Measurements from ENCODE around the gene CSPG5.

The CSPG5 gene, protein sequence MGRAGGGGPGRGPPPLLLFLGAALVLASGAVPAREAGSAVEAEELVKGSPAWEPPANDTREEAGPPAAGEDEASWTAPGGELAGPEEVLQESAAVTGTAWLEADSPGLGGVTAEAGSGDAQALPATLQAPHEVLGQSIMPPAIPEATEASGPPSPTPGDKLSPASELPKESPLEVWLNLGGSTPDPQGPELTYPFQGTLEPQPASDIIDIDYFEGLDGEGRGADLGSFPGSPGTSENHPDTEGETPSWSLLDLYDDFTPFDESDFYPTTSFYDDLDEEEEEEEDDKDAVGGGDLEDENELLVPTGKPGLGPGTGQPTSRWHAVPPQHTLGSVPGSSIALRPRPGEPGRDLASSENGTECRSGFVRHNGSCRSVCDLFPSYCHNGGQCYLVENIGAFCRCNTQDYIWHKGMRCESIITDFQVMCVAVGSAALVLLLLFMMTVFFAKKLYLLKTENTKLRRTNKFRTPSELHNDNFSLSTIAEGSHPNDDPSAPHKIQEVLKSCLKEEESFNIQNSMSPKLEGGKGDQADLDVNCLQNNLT

GRCh38 chr3:47578691-47579632 lies at the start of gene CSPG5:
CSPG5 (minus strand) TSS chr3:47578865; CDS start chr3:47578693, 172 bp downstream.
- peak in 37 of 56 donors; percentile 5 to 74 (median 32) for DNase-seq

GRCh38 chr3:47628426-47628825 lies 49.8 kb upstream of the CSPG5 start:
- DNase-seq = no peak

- no peak for DNase-seq
These were observed 44.2 kb upstream of the CSPG5 start for GRCh38 chr3:47622671-47623461.

DNA sequence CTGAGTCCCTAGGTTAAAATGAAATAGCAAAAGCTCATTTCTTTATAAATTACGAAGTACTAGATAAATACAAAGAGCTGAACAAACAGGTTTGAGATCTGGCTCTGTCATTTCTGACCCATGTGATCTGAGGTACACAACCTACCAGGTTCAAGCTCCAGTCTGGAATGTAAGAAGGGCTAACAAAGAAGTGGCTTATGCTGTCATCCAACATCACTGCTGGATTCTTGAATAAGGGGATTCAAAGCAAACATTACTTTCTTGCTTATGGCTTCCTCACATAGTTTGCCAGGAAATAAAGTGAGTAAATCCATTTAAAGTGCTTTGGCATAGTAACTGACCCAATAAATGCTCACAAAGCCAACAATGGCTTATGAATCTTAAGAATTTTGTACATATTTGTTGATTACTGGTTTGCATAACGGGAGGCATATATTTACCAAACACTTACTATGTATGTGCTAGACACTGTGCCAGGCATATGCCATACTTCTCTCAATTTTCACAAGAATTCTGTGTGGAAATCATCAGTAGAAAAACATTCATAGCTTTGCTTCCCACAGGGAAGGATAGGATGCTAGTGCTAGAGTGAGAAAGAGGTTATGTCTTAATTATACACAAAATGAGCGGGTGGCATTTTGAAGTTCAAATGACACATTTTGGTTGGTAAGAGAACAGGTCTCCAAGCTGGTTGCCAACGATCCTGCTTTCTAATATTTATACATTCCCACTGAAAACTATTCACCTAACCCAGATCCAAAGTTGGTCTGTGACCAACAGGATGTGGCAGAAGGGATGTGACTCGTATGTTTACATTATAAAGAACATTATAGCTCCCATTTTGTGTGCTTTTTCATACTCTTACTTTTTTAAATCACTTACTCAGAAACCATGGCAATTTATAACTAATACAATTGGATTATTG lies 38.7 kb upstream of the CSPG5 start:
- DNase-seq = peak in 2 of 56 donors; percentile 3 to 4

DNA sequence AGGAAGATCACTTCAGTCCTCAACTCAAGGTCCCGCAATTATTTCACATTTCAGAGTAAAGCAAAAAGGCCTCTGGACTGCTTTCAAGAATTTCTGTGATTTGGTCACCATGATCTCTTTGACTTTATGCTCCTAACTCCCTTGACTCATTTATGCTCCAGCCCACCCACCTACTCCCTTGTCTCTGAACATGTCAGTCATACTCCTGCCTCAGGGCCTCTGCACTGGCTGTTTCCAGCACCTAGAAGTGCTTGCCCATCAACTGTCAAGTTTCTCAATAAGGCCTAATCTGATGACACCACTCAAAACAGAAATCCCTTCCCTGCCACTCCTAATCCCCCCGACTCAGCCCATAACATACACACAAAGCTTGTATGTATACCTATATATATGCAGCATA lies 36.1 kb upstream of the CSPG5 start:
- DNase-seq = no peak

GRCh38 chr3:47613722-47614121 lies 35.1 kb upstream of the CSPG5 start:
- DNase-seq = peak in 35 of 56 donors; percentile 3 to 68 (median 27)

DNA sequence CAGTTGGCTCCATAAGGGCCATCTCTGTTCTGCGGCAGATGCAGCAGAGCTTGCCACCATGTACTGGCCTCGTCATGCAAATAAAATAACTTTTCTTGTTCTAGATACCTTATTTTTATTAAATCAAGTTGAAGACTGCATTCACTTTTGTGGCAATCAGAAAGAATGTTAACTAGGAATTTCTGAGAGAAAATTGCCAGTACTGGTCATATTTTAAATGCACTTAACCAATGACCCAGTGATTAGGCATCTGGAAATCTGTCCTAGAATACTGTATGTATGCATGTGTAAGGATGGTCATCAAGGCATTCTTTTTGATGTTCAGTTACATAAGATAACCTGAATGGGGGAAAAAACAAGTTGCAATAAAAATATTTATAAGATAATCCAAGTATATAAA lies 34.2 kb upstream of the CSPG5 start:
- DNase-seq = no peak

DNA sequence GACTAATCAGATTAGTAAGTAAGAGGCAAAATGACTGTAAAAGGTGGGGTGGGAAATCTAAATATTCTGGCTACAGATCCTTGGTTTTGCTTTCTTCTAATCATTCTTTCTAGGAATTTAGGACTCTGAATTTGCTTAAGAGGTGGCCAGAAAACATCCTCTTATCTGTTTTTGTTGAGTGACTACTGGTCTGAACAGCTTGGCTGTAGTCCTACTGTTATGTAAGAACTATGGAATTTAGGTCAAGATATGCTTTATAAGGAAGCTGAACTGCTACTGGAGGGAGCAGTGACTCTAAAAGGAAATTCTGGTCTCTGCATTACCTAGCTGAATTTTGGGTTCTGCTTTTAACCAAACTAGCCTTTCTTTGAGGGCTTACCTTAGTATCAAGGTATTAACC lies 33.5 kb upstream of the CSPG5 start:
- no peak for DNase-seq

- DNase-seq = no peak
These were observed 32.9 kb upstream of the CSPG5 start for GRCh38 chr3:47611576-47611975.

DNA sequence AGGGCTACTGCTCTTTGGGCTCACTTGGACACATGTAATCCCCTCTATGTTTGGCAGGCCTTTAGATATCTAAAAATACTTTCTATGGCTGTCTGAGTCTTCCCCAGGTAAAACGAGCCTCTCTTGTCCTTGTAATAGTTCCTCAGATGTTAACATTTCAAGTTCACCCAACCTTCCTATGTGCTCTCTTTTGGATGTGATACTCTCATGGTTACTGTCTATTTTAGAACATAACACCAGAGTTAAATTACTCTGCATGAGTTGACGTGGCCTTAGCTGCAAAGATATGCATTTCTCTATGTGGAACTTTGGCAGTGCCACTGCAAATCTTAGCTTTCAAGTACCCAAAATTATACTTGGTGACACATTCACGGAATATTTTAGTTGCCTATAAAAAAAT lies 31.9 kb upstream of the CSPG5 start:
- DNase-seq = no peak

- no peak for DNase-seq
These were observed 28.7 kb upstream of the CSPG5 start for GRCh38 chr3:47607335-47607734.

DNA sequence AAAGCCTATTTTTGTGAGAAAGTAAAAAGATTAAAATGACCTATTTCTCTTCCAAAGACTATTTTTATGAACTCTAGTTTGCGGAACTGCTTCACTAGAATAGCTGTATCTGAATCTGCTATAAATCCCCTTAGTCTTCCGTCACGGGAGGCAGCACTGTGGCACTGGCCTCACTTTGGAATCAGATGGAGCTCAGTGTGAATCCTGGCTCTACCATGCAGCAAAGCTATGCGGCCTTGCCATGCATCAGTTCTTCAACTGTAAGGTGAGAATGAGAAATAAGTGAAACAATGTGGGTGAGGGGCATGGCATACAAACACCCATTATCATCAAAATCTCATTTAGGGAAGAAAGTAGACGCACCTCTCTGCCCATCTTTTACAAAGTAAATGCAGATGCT lies 27.5 kb upstream of the CSPG5 start:
- DNase-seq = peak in 1 of 56 donors; percentile 10

DNA sequence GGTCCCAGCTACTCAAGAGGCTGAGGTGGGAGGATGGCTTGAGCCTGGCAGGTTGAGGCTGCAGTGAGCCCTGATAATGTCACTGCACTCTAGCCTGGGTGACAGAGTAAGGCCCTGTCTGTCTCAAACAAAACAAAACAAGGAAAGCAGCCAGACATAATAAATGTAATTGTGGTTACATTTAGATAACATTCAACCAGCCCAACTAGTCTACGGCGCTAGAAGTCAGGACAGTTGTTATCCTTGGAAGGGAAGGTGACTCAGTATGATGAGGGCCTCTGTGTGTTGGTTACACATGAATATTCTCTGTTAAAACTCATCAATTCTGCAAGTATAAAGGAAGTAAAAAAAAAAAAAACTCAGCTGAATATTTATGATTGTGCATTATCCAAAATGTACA lies 27.0 kb upstream of the CSPG5 start:
- DNase-seq = no peak

DNA sequence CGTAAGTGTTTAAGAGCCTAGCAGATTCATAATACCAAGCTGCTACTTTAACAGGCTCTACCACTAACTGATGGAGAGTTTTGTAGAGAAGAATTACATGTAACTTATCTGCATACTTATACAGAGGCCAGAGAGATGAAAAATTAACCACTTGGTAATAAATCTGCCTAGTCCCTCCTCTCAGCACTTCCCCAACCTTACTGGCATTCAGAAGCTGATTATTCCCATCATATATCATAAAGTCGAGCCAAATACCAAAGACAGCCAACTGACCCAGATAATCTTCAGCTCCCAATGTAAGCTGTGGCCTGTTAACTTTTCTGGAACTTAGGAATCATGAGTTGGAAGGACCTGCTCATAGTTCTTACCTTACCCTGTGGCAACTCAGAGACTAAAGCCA lies 25.5 kb upstream of the CSPG5 start:
- no peak for DNase-seq

GRCh38 chr3:47603332-47603731 lies 24.7 kb upstream of the CSPG5 start:
- no peak for DNase-seq

DNA sequence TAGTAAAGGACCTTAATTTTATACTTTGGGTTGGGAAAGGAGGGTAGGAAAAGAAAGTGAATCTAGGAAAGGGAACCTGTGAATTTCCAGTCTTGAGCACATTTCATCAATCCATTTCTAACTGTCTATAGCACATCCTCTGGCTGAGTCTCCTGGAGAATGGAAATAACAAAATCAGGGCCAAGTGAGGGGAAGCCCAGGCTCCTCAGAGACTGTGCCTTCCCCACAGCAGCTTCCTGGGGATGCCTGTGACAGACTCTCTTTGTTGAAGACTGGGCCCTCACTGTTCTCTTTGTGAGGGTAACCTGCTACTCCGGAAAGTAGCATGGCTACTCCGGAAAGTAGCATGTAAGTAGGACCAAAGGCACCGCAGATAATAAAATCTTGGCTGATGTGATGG lies 22.6 kb upstream of the CSPG5 start:
- DNase-seq = peak in 31 of 56 donors; percentile 5 to 52 (median 30)

- no peak for DNase-seq
These were observed 16.1 kb upstream of the CSPG5 start for GRCh38 chr3:47594792-47595191.

GRCh38 chr3:47592066-47592795 lies 13.6 kb upstream of the CSPG5 start:
- no peak for DNase-seq

DNA sequence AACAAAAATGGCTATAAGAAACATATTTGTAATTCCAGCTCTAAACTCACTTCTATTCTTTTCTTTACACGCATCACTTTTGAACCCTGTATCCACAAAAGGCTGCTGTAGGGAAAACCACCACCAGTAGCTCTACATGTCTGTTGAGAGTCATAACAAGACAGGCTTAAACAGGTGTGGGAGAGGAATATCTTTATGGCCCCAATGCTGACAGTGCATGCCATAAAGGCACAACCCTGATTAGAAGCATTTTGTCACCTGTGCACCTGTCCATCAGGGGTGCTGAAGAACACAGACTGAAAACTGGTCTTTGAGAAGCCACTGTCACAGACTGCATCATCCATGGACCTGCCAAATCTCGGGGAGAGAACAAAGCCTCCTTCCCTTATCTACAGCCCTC lies 11.6 kb upstream of the CSPG5 start:
- DNase-seq = no peak
